ENCODE results near the gene ADAMTS6.

DNA sequence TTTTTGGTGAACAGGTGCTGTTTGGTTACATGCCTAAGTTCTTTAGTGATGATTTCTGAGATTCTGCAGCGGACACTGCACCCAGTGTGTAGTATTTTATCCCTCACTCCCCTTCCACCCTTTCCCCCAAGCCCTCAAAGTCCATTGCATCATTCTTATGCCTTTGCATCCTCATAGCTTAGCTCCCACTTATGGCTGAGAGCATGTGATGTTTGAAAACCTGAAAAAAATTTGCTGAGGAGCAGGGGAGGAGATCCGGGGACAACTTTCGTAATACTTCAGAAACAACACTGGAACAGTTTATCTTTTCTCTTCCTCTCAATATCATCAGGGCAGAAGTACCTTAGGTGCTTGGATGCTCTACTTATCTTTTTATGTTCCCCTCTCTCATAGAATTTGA lies 226.4 kb downstream of the ADAMTS6 start:
- TF ChIP-seq, protein P1, sequence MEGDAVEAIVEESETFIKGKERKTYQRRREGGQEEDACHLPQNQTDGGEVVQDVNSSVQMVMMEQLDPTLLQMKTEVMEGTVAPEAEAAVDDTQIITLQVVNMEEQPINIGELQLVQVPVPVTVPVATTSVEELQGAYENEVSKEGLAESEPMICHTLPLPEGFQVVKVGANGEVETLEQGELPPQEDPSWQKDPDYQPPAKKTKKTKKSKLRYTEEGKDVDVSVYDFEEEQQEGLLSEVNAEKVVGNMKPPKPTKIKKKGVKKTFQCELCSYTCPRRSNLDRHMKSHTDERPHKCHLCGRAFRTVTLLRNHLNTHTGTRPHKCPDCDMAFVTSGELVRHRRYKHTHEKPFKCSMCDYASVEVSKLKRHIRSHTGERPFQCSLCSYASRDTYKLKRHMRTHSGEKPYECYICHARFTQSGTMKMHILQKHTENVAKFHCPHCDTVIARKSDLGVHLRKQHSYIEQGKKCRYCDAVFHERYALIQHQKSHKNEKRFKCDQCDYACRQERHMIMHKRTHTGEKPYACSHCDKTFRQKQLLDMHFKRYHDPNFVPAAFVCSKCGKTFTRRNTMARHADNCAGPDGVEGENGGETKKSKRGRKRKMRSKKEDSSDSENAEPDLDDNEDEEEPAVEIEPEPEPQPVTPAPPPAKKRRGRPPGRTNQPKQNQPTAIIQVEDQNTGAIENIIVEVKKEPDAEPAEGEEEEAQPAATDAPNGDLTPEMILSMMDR (IDR thresholded peaks at IDR 0.05), result no peak
- no peak for TF ChIP-seq POLR2A (IDR thresholded peaks at IDR 0.05)
- TF ChIP-seq POLR2AphosphoS5 (IDR thresholded peaks at IDR 0.05), result no peak
